Ecto neural progenitor cell (in vitro differentiated cells): ENCODE results near the gene B4GALT7.
"Not testable (repeated sequence)": the region's sequence is repeated elsewhere in the genome, so short reads cannot be mapped to it uniquely, and the experiment has no call there.

Experiments
- DNase-seq: peaks from one replicate; pipeline ENCODE4 v3.0.0-alpha.2; 2018; ENCODE audit warnings: low spot score

B4GALT7 gene

GRCh38 chr5:177609076-177610059 is 9.4 kb downstream of the B4GALT7 start:
- DNase-seq = no peak

DNA sequence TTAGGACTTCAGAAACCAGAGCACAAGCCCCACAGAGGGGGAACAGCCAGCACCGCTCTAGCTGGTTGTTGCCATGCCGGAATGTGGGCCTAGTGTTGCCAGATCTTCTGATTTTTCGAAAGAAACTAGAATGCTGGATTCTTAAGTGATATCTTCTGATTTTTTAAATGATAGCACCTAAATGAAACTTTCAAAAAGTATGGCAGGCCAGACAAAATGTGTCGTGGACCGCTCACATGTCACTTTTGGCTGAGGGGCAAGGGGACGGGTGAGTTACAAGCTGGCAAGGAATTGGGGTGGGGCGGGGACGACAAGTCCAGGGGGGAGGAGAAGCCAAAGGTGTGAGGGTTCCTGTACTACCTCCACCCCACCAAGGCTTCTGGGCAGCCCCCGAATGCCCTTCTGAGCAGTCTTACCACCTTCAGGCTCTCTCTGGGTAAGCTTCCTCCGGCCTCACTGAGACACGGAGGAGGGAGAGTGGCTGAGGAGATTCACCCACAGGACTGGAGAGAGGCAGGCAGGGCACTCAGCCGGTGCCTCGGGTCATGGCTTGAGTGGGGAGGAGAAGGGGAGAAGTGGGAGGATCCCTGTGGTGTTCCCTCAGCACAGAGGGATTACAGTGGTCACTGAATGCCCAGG is 10.3 kb downstream of the B4GALT7 start:
- DNase-seq = no peak

DNA sequence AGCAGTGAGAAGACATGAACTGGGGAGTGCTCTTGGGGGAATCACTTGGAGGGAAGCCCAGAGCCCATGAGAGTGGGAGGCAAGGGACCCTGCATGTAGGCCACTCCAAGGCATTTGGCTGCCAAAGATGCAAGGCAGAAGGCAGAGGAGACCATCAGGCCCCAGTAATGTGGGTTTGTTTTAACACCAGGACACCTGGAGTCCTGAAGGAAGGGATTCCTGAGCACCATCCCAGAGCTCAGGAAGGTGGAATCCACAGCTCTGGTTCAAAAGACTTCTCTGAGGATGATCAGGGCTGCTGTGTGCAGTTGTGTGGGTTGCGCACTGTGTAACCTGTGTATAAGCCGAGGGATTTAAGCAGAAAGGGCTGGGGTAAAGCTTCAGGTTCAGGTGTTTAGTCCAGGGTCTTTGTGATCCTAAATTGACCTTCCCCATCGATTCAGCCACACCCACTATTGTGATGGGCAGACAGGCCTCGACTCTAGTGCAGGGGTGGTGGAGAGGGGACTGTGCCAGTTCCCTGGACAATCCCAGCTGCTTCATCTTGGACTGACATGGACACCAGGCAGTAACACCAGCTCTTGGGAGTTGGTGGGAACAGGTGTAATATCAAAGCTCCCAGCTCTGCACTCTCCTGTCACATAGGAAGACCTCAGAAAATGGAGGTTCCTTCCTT is 11.0 kb downstream of the B4GALT7 start:
- no peak for DNase-seq

- DNase-seq = no peak
These were observed 11.7 kb downstream of the B4GALT7 start for GRCh38 chr5:177611446-177612214.

GRCh38 chr5:177612215-177612673 is 12.3 kb downstream of the B4GALT7 start:
- DNase-seq = no peak

- no peak for DNase-seq
These were observed 20.6 kb downstream of the B4GALT7 start for GRCh38 chr5:177620560-177620959.

DNA sequence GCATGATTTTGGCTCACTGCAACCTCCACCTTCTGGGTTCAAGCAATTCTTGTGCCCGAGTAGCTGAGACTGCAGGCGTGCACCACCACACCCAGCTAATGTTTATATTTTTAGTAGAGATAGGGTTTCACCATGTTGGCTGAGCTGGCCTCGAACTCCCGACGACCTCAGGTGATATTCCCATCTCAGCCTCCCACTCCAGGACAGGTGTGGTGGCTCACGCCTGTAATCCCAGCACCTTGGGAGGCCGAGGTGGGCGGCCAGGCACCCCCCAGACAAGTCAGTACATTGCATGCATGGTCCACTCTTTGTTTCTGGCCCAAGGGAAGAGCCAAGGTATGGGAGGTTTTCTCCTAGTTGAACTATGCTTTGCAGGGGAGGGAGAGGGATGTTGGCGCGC is 24.2 kb downstream of the B4GALT7 start:
- not testable (repeated sequence) for DNase-seq

DNA sequence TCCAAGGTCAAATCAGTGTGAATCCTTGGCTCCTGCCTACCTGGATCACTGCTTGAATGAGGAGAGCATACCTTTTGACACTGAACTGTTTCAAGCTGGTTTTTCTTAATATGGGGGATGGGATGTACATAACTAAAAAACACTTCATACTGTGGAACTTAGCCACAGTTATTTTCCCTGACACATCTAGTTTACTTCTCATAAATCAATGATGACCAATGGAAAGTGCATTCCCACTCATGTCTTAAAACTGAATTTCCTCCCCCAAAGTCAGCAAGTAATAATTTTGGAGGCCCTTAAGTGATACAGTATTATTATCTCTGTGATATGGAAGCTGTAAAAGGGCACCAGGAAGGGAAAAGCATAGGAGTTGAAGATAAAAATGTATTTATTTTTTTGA is 30.3 kb downstream of the B4GALT7 start:
- DNase-seq = not testable (repeated sequence)

- DNase-seq = not testable (repeated sequence)
These were observed 35.0 kb downstream of the B4GALT7 start for GRCh38 chr5:177634912-177635311.

GRCh38 chr5:177645462-177645861 is 45.5 kb downstream of the B4GALT7 start:
- not testable (repeated sequence) for DNase-seq

DNA sequence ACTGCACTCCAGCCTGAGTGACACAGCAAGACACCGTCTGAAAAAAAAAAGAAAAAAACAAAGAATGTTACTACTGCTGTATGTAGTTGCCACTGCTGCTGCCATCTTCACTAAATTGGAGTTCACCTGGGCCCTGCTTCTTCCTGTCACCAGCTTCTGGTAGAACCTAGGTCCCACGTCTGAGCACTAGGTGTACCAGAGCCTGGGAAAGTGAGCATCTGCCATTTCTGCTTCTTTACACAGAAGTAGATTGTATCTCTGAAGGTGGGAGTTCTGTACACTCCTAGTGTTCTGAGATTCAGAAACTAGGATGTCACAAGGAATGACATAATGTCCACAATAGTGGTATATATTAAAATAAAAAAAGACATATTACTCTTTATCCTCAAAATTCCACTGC is 51.3 kb downstream of the B4GALT7 start:
- DNase-seq = not testable (repeated sequence)

GRCh38 chr5:177657846-177658245 is 57.9 kb downstream of the B4GALT7 start:
- DNase-seq = not testable (repeated sequence)

- not testable (repeated sequence) for DNase-seq
These were observed 58.6 kb downstream of the B4GALT7 start for GRCh38 chr5:177658542-177658941.
